WTC11 (cell line): ENCODE data around the gene SP9. TPM values are rescaled to one million over a fixed set of nuclear protein-coding genes. Genes with fewer than 3 reads are reported as not detected.

Source experiments
- ELF4 ChIP-seq: sonication (generic); formaldehyde crosslinking; IDR thresholded peaks from 2 replicates; pipeline ENCODE4 v1.8.1; 2022; ENCODE audit warnings: low read depth, mild to moderate bottlenecking, moderate library complexity, missing genetic modification reagents
- GABPB1 ChIP-seq: sonication (generic); formaldehyde crosslinking; IDR thresholded peaks from 2 replicates; pipeline ENCODE4 v1.8.1; 2023; ENCODE audit warnings: mild to moderate bottlenecking, missing genetic modification reagents
- JAZF1 ChIP-seq: fragments of 250-450 bp; sonication (Bioruptor Pico); IDR thresholded peaks from 2 replicates; pipeline ENCODE4 v1.9.0; 2021; ENCODE audit warnings: moderate library complexity, mild to moderate bottlenecking, inconsistent platforms
- MYBL2 ChIP-seq: sonication (generic); formaldehyde crosslinking; IDR thresholded peaks from 2 replicates; pipeline ENCODE4 v1.8.1; 2023; ENCODE audit warnings: mild to moderate bottlenecking, moderate library complexity, missing genetic modification reagents
- NFYB ChIP-seq: sonication (generic); formaldehyde crosslinking; conservative IDR thresholded peaks from 2 replicates; pipeline ENCODE4 v1.8.0; 2022; ENCODE audit warnings: low read depth, missing genetic modification reagents
- SOX15 ChIP-seq: fragments of 250-450 bp; sonication (Bioruptor Pico); IDR thresholded peaks from 2 replicates; pipeline ENCODE4 v1.9.0; 2021; ENCODE audit warnings: mild to moderate bottlenecking
- ZNF232 ChIP-seq: sonication (generic); formaldehyde crosslinking; IDR thresholded peaks from 2 replicates; pipeline ENCODE4 v1.8.0; 2022; ENCODE audit warnings: mild to moderate bottlenecking, missing genetic modification reagents
- ZNF416 ChIP-seq: fragments of 250-450 bp; sonication (Bioruptor Pico); IDR thresholded peaks from 2 replicates; pipeline ENCODE4 v1.9.0; 2021; ENCODE audit warnings: mild to moderate bottlenecking, inconsistent platforms
- total RNA-seq: library from RNA; stranded (reverse); gene quantifications from 3 replicates; pipeline ENCODE4 v1.2.3, GENCODE V29; 2021
- TF ChIP-seq, protein P1 (sequence below): fragments of 250-450 bp; sonication (Bioruptor Pico); IDR thresholded peaks from 2 replicates; pipeline ENCODE4 v1.9.0; 2021; ENCODE audit warnings: moderate library complexity, mild to moderate bottlenecking, inconsistent platforms, borderline replicate concordance
- TF ChIP-seq, protein P2 (sequence below): fragments of 250-450 bp; sonication (Bioruptor Pico); conservative IDR thresholded peaks from 2 replicates; pipeline ENCODE4 v1.9.0; 2021; ENCODE audit warnings: mild to moderate bottlenecking
- TF ChIP-seq, protein P3 (sequence below): fragments of 250-450 bp; sonication (Bioruptor Pico); IDR thresholded peaks from 2 replicates; pipeline ENCODE4 v2.1.2; 2022; ENCODE audit warnings: mild to moderate bottlenecking, moderate library complexity
- TF ChIP-seq, protein P4 (sequence below): sonication (generic); formaldehyde crosslinking; conservative IDR thresholded peaks from 2 replicates; pipeline ENCODE4 v1.8.1; 2023; ENCODE audit warnings: mild to moderate bottlenecking, low read depth, missing genetic modification reagents, moderate library complexity
- TF ChIP-seq, protein P5 (sequence below): sonication (generic); formaldehyde crosslinking; IDR thresholded peaks from 2 replicates; pipeline ENCODE4 v1.8.1; 2023; ENCODE audit warnings: mild to moderate bottlenecking, missing genetic modification reagents
- TF ChIP-seq, protein P6 (sequence below): sonication (generic); formaldehyde crosslinking; IDR thresholded peaks from 2 replicates; pipeline ENCODE4 v1.8.1; 2023; ENCODE audit warnings: mild to moderate bottlenecking, moderate library complexity, missing genetic modification reagents

The SP9 gene
- total RNA-seq, 1 experiment from 2014 or later, result not detected

DNA sequence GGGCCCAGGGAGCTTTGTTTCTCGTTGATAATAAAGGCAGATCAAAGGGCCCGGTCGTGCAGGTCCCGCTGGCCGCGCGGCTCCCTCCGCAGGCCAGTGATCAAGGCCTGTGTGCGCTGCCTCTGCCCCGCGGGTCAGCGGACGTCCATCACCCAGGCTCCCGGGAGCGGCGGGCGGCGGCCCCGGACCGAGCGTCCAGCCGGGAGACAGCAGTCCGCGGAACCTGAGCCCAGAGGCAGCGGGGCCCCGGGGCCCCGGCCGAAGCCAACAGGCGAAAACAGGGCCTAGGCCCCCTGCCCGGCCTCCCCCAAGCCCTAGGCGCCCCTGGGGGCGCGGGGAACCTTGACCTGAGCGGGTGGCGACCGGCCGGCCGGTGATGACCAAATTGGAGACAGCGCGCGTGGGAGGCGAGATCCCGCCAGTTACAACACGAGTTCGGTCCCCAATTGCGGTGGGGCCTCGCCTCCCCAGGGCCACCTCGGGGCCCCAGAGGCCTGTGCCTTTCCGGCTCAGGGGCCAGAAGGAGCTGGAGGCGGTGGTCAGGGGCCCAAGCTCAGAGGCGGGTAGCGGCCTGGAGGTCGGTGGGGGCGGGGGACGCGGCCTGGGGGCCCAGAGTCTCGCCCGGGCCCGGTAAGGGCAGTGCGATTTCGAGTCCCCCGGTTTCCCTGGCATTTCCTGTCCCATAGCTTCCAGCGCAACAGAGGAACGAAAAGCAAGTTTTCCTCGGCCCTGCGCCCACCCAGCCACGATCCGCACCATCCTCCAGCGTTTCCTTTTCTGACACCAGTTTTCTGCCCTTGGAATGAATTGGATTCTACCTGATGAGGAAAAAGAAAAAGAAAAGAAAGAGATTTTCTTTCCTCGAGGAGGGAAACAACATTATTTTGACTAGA is 5.9 kb downstream of the SP9 start (continued):
- TF ChIP-seq GABPB1 (CRISPR knock-in tag) (no peak), ELF4 (no peak), NFYB (CRISPR knock-in tag) (no peak), SOX15 (CRISPR knock-in tag) (no peak), ZNF416 (no peak), ZNF232 (CRISPR knock-in tag) (no peak), JAZF1 (CRISPR knock-in tag) (no peak), MYBL2 (CRISPR knock-in tag) (no peak)
- TF ChIP-seq, protein P1, sequence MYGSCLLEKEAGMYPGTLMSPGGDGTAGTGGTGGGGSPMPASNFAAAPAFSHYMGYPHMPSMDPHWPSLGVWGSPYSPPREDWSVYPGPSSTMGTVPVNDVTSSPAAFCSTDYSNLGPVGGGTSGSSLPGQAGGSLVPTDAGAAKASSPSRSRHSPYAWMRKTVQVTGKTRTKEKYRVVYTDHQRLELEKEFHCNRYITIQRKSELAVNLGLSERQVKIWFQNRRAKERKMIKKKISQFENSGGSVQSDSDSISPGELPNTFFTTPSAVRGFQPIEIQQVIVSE (CRISPR knock-in tag), result no peak
- TF ChIP-seq, protein P2, sequence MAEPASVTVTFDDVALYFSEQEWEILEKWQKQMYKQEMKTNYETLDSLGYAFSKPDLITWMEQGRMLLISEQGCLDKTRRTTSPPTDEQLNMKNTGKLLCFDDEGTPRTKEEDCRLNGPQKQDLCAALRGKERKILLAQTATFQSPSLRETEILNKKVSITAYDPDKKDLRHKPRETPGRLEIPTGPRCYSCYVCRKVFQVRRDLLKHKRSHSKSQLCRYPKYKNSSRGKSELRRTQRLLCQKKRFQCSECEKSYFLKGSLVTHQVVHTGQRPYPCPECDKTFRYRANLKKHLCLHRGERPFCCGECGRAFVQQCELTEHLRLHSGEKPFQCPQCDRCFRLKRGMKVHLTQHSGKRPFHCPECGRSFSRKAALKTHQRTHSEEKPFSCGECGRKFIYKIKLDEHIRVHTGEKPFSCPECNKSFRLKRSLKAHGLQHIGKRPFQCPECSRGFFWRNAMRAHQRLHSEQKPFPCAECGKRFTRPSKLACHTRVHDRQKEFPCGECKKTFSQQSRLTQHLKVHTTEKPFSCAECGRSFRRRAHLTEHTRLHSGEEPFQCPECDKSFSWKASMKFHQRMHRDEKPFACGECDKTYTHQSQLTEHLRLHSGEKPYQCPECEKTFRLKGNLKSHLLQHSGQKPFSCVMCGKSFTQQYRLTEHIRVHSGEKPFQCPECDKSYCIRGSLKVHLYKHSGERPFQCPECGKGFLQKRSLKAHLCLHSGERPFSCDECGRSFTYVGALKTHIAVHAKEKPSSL (CRISPR knock-in tag), result no peak
- TF ChIP-seq, protein P3, sequence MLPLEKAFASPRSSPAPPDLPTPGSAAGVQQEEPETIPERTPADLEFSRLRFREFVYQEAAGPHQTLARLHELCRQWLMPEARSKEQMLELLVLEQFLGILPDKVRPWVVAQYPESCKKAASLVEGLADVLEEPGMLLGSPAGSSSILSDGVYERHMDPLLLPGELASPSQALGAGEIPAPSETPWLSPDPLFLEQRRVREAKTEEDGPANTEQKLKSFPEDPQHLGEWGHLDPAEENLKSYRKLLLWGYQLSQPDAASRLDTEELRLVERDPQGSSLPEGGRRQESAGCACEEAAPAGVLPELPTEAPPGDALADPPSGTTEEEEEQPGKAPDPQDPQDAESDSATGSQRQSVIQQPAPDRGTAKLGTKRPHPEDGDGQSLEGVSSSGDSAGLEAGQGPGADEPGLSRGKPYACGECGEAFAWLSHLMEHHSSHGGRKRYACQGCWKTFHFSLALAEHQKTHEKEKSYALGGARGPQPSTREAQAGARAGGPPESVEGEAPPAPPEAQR (CRISPR knock-in tag), result no peak
- TF ChIP-seq, protein P4, sequence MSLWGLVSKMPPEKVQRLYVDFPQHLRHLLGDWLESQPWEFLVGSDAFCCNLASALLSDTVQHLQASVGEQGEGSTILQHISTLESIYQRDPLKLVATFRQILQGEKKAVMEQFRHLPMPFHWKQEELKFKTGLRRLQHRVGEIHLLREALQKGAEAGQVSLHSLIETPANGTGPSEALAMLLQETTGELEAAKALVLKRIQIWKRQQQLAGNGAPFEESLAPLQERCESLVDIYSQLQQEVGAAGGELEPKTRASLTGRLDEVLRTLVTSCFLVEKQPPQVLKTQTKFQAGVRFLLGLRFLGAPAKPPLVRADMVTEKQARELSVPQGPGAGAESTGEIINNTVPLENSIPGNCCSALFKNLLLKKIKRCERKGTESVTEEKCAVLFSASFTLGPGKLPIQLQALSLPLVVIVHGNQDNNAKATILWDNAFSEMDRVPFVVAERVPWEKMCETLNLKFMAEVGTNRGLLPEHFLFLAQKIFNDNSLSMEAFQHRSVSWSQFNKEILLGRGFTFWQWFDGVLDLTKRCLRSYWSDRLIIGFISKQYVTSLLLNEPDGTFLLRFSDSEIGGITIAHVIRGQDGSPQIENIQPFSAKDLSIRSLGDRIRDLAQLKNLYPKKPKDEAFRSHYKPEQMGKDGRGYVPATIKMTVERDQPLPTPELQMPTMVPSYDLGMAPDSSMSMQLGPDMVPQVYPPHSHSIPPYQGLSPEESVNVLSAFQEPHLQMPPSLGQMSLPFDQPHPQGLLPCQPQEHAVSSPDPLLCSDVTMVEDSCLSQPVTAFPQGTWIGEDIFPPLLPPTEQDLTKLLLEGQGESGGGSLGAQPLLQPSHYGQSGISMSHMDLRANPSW, result no peak
- TF ChIP-seq, protein P5, sequence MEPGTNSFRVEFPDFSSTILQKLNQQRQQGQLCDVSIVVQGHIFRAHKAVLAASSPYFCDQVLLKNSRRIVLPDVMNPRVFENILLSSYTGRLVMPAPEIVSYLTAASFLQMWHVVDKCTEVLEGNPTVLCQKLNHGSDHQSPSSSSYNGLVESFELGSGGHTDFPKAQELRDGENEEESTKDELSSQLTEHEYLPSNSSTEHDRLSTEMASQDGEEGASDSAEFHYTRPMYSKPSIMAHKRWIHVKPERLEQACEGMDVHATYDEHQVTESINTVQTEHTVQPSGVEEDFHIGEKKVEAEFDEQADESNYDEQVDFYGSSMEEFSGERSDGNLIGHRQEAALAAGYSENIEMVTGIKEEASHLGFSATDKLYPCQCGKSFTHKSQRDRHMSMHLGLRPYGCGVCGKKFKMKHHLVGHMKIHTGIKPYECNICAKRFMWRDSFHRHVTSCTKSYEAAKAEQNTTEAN, result no peak
- TF ChIP-seq, protein P6, sequence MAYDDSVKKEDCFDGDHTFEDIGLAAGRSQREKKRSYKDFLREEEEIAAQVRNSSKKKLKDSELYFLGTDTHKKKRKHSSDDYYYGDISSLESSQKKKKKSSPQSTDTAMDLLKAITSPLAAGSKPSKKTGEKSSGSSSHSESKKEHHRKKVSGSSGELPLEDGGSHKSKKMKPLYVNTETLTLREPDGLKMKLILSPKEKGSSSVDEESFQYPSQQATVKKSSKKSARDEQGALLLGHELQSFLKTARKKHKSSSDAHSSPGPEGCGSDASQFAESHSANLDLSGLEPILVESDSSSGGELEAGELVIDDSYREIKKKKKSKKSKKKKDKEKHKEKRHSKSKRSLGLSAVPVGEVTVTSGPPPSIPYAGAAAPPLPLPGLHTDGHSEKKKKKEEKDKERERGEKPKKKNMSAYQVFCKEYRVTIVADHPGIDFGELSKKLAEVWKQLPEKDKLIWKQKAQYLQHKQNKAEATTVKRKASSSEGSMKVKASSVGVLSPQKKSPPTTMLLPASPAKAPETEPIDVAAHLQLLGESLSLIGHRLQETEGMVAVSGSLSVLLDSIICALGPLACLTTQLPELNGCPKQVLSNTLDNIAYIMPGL, result no peak
